HFF-Myc (cell line): ENCODE data around the gene URB1.
A peak's percentile ranks its signal among the peaks of the same experiment; 100 is the strongest.
"Not testable (repeated sequence)": the region's sequence is repeated elsewhere in the genome, so short reads cannot be mapped to it uniquely, and the experiment has no call there.

Experiments used
- DNase-seq: peaks from one replicate; pipeline ENCODE4 v3.0.0-alpha.2; 2011; ENCODE audit warnings: low read depth; ENCODE audit errors: extremely low read depth
- H3K4me3 ChIP-seq: replicated peaks from 2 replicates; pipeline ENCODE4 v1.5.1; 2011; ENCODE audit warnings: low read depth, mild to moderate bottlenecking, control low read depth, low read length
- CTCF ChIP-seq: IDR thresholded peaks from 2 replicates; pipeline ENCODE4 v1.5.1; 2012; ENCODE audit warnings: mild to moderate bottlenecking, low read depth, low read length, control low read depth; ENCODE audit errors: missing control alignments

The URB1 gene

GRCh38 chr21:32281531-32281930, 111.3 kb downstream of the URB1 start:
- no peak overlapping the region for H3K4me3 ChIP-seq
- no peak for DNase-seq
- no peak for TF ChIP-seq CTCF

GRCh38 chr21:32279377-32279680, 113.5 kb downstream of the URB1 start:
- no peak for DNase-seq
- no peak for TF ChIP-seq CTCF
- H3K4me3 ChIP-seq = peak overlapping the region; percentile 85

- TF ChIP-seq CTCF = no peak
- peak; percentile 81 for DNase-seq
- H3K4me3 ChIP-seq = peak within 1 kb of the TSS; percentile 85
Observed at GRCh38 chr21:32278518-32279376, 114.1 kb downstream of the URB1 start, which contains the start of gene MIS18A. Gene MIS18A, minus strand, starts transcription at chr21:32279049. Its CDS starts 35 bp downstream, at chr21:32279014.

GRCh38 chr21:32278103-32278502, 114.7 kb downstream of the URB1 start:
- peak overlapping the region; percentile 85 for H3K4me3 ChIP-seq
- no peak for DNase-seq
- TF ChIP-seq CTCF = no peak

GRCh38 chr21:32276671-32277070, 116.1 kb downstream of the URB1 start:
- no peak for DNase-seq
- TF ChIP-seq CTCF = no peak
- no peak overlapping the region for H3K4me3 ChIP-seq

- no peak overlapping the region for H3K4me3 ChIP-seq
Observed at GRCh38 chr21:32270748-32271147, 122.1 kb downstream of the URB1 start.

GRCh38 chr21:32265321-32265720, 127.5 kb downstream of the URB1 start:
- H3K4me3 ChIP-seq, DNase-seq: not testable (repeated sequence)

More at GRCh38 chr21:32270748-32271147, 122.1 kb downstream of the URB1 start:
- TF ChIP-seq CTCF = no peak
- DNase-seq = no peak
